NCI-H524 treated with DMSO at 0.1 percent for 48 hours (cell line): Measurements from ENCODE around the gene NCBP3.
"Not testable (repeated sequence)": the region's sequence is repeated elsewhere in the genome, so short reads cannot be mapped to it uniquely, and the experiment has no call there.

ENCODE experiments used
- DNase-seq: peaks from one replicate; lab custom pipeline; 2025; lab: John Stamatoyannopoulos, UW

Gene NCBP3

DNA sequence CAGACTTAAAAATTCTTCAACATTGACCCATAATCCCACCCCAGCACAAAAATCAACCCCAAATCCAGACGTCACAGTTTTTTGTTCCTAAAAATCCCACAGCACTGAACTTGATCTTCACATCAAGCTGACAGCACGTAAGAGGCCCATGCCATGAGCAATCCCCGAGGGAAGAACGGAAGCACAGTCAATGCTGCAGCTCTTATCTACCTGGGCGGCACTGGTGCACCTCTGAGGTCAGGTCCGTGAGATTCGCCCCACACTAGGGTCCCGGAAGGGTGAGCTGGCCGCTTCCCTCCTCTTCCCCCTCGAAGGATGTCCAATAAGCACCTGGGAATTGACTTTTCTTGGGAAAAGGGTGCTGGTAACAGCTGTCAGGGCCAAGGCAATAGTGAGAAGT, 33.8 kb downstream of the NCBP3 start:
- no peak for DNase-seq

DNA sequence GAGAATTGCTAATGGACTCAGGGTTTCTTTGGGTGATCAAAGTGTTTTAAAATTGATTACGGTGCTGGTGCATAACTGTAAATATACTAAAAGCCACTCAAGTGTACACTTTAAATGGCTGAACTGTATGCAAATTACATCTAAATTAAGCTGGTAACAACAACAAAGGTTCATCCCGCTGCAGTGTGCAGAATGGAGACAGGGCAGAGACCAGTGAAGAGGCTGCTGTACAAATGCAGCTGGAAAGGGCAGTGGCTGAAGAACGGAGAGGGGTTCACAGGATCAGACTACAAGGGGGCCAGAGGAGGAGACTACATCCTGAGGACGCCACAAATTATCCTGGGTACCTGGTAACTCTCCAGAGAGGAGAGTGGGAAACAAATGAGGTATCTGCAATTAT, 36.0 kb downstream of the NCBP3 start:
- DNase-seq: no peak

DNA sequence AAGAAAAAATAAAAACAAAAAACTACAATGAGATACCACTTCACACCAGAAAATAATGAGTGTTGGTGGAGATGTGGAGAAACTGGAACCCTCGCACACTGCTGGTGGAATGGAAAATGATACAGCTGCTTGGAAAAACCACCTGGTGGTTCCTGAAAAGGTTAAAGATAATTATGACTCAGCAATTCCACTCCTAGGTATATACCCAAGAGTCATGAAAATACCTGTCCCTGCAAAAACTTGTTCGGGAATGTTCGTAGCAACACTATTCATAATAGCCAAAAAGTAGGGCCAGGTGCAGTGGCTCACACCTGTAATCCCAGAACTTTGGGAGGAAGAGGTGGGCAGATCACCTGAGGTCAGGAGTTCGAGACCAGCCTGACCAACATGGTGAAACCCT, 36.9 kb downstream of the NCBP3 start:
- DNase-seq: no peak

DNA sequence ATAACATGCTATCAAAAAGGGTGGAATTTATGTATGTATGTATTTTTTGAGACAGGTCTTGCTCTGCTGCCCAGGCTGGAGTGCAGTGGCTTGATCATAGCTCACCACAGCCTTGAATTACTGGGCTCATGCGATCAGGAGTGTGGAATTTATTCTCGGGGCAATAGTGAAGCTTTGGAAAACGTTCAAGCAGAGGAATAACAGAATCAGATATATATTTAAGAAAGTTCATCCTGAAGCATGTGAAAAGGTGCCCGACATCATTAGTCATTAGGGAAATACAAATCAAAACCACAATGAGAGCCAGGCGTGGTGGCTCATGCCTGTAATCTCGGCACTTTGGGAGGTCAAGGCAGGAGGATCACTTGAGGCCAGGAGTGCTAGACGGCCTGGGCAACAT, 37.3 kb downstream of the NCBP3 start:
- no peak for DNase-seq

DNA sequence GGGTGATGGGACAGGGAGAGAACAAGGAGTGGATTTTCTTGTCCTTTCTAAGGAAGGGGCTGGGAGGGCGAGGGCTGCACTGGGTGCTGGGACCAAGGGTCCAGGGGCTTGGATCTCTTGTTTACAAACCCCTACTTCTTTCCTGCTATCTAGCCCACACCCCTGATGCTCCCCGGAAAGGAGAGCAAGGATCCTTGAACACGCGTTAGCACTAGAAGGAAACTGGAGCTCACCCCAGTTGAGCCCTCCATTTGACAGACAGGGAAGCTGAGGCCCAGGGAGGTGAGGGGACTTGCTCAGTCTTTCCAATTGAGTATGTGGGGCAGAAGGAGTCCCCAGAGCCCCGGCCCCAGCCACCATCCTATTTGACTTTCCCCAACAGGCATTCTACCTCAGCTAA, 40.5 kb downstream of the NCBP3 start:
- DNase-seq: no peak

DNA sequence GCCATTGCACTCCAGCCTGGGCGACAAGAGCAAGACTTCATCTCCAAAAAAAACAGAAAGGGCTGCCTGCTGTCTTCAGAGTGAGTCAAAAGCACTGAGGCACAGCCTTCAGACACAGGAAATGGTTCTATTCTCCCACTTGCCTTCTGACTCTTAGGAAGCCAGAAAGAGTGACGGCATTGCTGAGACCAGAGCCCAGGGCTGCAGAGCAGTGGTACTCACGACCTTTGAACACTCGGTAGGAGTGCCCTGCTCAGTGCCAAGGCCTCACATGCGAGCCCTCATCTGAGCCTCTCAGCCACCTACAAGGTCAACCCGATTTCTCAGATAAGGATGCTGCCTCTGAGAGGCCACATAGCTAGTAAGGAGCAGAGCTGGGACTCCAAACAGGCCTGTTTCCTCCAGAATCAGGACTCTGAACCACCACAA, 41.5 kb downstream of the NCBP3 start:
- DNase-seq: no peak

DNA sequence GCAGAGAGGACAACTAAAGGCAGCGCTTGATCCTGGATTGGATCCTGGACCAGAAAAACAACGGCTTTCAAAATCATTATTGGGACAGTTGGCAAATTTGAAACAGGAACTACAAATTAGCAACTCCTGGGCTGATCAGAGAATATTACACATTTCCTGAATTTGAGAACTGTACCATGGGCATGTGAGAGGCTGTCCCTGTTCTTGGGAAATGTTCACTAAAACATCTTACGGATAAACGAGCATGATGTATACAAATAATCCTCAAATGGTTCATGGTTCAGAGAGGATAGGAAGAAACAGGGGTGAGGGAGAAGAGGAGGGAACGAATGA, 42.8 kb downstream of the NCBP3 start:
- DNase-seq: no peak

DNA sequence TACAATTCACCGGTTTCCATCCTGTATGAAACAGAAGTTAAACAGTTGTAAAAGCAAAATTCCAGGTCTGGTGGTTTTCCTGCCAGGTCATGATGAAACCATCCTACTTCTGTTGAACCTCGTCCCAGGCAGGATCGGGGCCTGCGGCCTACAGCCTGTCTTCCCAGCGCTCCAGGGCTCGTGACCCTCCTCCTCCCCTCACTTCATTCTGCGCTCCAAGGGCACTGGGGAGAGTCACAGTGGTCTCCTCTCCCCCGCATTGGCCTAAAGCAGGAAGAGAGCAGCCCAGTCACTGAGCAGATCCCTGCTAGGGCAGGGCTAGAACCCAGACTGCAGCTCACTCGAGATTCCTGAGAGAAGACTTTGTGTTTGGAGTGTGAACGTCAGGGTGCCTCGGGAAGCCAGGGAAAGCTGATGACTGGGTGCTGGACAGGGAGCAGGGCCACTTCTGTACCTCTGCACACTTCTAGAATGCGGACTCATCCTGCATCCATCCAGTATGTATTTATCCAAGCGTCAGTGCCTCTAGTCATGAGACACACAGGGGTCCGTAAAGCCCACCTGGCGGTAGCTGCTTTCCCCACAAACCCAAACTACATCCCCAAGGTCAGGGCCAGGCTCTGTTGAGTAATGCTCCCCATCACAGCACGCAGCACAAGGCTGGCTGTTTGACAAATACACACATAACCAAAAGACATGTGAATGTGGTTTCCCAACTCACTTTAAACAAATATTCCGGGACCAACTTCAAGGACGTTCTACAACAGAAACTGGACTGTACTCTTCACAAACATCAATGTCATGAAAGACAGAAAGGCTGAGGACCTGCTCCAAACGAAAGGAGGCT, 43.4 kb downstream of the NCBP3 start:
- no peak for DNase-seq

DNA sequence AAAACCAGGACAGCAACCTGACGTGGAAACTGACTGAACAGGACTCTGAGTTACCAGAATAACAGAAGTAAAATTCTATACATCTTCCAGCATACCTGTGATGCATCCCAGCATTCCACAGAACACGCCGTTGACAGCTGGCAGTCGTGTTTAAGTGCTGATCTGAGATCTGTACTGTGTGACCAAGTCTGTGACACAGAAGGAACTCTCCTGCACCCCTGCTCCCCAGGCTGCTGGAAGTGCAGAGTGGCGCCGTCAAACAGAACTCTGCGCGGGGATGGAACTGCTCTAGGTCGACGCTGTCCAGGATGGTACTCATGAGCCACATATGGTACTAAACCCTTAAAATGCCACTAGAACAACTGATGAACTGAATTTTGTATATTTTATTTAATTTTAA, 44.3 kb downstream of the NCBP3 start:
- no peak for DNase-seq

DNA sequence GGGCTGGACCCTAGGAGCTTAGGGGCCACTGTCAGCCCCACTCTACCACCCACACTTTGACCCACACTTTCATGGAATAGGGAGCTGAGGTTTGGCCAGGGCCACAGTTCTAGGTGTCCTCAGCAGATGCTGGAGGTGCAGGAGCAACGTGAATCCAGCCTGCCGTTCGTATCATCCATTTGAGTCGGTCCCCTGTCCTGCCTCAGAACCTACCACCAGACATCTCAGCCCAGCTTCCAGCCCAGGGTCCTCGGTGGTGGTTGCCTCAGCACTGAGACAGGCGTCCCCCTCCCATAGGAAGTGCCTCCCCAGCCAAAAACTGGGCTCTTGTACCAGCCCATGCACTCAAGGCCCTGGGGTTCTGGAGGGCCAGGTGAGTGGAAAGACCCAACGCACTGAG, 44.7 kb downstream of the NCBP3 start:
- DNase-seq: no peak

DNA sequence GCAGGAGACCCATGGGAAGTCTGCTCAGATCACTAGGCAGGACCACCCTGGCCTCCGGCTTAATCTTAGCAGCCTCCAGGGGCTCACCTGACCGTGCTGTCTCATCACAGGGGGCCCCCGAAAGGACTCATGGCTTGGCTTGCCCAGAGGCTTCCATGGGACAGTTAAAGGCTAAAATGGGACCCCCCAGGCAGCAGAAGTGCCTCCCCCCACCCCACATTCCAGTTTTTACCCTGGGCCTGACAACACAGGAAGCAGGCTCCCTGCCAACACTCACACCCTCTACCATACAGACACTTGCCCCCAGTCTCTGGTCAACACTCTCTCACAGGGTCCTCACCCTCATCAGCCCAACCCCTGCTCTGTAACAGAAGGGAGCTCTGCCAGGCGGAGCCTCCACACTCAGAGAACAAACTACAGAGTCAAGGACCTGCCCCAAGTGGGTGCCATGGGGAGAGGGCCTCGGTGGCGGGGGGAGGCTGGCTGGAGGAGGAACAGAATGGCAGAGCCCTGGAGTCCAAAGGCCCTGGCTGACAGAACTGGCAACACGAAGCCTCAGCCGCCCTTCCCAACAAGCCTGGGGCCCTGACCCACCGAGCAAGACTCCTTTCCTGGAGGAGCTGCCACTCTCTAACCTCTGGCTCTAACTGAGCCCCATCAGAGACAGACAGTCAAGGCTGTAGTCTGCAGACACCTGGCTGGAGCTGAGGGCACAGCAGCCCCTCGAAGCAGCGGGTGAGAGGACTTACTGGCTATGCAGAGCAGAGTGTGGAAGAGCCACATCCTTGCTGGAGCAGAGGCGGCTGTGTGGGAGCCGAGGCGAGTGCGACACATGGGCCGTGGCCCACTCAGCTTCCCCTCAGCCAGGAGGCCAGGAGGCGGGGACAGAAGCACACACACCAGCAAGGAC, 45.4 kb downstream of the NCBP3 start, which contains the start of gene ITGAE:
Gene ITGAE (minus strand): TSS at position 827 of the 910 bp plus-strand sequence. CDS start 44 bp downstream, at position 783.
- DNase-seq: no peak

DNA sequence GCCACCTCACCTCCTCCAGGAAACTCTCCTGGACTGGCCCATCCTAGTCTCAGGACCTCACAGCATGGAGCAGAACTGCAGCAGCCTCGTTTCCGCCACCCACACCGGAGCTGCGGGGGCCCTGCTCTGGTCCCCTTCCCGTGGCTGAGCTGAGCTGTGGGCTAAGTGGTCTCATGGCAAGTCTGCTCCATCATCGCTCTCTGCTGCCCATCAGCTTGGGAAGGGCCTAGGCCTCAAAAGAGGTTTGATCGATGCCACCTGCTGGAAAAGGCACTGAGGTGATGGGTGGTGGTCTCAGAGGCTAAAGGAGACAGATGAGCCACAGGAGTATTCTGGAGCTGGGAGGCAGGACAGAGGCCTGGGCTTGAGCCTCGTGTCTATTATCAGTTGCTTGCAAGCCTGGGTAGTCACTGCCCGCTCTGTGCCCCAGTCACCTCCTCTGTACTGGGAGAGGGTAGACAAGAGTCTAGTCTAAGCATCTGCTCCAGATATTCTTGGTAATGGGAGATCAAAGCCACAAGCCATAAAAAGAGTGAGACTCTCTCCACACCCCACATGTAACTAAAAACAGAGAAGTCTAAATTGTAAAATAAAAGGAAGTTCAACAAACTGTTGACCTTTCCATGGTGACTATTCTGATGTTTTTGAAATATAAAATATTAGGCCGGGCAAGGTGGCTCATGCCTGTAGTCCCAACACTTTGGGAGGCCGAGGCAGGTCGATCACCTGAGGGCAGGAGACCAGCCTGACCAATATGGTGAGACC, 46.7 kb downstream of the NCBP3 start:
- no peak for DNase-seq

DNA sequence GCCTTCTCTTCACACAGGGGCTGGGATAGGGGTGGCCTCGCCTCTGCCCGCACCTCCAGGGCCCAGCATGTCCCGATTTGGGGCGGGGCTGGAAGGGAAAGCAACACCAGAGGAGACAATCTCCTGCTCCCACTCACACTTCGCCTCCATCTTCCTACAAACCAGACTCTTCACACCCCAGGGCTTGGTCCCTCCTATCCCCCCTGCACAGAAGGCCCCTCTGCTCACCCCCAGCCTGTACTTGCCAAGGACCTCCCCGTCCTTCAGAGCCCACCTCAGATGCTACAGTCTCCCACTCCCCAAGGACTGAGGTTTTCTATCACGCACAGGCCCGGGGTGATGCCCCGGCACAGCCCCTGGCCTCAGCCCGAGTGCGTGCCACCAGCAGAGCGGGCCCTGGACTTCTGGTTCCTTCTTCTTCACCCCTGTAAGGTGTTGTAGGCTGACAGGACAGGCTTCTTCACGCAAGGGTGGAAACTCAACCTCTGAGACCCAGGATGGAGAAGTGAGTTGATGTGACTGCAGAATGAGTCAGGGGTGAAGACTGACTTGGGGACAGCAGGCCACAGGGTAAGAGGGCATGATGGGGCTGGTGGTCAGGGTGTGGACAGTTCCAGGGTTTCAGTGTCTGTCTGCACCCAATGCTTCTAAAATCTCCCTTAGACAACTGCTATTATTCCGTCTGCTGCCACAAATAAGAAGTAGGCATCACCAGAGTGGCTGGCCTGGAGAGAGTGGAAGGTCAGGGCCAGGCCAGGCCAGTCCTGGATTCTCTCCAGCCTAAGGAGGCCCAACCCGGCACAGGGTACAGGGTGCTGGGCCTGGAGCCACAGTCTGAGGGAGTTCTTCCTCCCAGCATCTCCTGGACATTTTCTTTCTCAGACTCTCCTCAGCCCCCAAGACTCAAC, 47.5 kb downstream of the NCBP3 start:
- no peak for DNase-seq

DNA sequence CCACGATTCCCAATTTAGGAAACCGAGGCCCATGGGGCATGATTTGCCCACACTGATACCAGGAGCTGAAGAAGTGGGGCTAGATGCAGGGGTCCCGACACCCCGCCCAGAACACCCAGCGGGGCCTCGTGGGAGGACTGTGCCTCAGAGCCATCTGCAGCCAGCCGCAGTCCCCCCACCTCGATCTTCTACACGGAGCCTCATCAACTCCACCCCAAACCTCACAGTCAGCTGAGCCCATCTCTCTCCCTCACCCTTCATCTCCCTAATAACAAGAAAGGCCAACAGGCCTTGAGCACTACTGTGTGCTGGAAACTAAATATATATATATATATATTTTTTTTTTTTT, 49.2 kb downstream of the NCBP3 start:
- DNase-seq: no peak

DNA sequence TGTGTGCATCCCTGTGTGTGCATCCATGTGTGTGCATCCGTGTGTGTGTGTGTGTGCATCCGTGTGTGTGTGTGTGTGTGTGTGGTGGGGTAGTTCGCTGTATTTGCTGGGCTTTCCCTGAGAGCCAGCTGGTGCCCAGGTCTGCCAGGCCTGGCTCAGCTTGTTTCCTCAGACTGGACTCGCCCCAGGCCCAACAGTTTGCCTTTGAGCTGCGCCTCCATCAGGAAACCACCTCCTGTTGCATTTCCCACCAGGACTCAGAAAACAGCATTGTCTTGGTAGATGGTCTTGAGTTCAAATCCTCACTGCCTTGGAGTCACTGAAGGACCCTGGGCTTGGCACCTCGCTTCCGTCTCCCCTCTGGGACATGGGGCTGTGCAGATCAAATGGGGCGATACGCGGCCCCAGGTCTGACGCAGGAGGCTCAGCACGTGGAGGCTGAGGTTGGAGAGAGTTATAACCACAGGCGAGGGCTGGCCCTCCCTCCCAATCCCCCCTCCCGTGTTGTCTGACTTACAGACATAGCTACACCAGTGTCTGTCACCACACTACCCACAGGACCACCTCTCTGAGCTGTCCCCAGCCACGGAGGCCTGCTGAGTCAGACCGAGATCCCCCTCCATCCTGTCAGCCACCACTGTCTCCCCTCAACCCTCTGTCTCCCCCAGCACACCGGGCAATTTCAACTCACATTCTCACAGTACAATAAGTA, 49.8 kb downstream of the NCBP3 start:
- no peak for DNase-seq

DNA sequence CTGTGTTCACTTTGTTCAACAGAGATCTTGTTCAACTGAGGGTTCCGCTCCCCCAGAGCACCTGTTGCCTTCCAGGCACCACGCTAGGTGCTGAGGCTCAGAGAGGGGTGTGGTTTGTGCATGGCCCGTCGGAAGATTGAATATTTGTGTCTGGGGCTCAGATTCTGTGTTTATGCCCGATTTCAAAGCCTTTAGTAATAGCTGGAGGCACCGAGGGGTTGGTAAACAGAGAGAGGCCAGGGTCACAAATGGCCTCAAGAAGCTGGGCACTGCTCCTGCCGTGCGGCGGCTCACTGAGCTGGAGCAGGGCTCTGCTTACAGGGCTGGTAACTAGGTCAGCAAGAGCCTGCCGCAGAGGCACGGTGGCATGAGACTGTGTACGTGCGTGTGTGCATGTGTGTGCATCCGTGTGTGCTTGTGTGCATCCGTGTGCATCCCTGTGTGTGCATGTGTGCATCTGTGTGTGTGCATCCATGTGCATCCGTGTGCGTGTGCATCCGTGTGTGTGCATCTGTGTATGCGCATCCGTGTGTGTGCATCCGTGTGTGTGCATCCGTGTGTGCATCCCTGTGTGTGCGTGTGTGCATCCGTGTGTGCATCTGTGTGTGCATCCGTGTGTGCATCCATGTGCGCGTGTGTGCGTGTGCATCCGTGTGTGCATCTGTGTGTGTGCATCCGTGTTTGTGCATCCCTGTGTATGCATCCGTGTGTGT, 50.5 kb downstream of the NCBP3 start:
- DNase-seq: no peak

DNA sequence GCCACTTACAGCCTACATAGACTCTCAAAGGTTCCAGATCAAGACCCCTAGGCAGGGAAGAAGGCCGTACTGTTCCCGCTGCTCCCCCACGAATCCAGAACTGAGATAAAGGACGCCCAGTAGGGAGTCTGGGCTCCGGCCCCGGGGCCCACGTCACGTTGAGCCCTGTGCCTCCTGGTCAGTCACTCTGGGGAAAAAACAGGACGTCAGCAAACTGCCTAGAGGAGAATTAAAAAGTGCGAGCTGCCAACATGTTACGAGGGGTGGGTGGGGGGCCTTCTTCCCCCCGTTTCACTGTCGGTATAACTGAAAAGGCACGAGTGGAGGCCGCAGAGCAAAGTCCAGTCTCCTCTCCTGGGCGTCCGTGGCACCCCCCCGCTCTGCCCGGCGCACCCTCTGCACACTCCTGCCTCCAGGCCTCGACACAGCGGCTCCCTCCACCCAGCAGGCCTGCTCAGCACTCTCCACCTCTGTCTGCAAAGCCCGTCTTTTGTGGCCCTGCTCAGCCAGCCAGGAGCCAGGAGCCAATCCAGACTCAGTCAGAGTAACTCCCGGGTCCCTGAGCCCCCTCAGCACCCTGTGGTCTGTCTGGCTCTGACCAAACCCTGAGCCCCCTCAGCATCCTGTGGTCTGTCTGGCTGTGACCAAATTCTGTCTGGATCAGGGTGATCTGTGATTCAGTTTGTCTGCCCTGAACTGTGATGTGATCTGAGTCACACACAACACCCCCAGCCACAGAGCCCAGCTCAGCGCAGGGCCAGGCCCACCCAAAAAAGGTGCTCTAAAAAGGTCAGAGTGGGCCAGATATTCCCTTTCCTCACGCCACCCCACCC, 51.3 kb downstream of the NCBP3 start:
- no peak for DNase-seq

DNA sequence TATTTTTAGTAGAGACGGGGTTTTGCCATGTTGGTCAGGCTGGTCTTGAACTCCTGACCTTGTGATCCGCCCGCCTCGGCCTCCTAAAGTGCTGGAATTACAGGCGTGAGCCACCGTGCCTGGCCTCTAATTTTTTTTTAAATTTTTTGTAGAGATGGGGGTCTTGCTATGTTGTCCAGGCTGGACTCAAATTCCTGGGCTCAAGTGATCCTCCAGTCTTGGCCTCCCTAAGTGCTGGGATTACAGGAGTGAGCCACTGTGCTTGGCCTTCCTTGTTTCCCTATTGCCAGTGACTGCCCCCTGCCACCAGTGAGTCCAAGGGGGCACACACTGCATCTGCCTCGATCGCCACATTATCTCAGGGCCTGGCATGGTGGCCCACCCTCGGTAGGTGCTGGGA, 51.9 kb downstream of the NCBP3 start:
- DNase-seq: not testable (repeated sequence)

DNA sequence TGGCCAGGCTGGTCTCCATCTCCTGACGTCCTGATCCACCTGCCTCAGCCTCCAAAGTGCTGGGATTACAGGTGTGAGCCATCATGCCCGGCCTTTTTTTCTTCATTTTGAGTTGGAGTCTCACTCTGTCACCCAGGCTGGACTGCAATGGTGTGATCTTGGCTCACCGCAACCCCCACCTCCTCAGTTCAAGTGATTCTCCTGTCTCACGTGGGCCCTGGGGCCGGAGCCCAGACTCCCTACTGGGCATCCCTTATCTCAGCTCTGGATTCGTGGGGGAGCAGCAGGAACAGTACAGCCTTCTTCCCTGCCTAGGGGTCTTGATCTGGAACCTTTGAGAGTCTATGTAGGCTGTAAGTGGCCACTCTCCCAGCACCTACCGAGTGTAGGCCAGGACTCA, 52.8 kb downstream of the NCBP3 start:
- not testable (repeated sequence) for DNase-seq
